Measurements from ENCODE around the gene EMID1.

DNA sequence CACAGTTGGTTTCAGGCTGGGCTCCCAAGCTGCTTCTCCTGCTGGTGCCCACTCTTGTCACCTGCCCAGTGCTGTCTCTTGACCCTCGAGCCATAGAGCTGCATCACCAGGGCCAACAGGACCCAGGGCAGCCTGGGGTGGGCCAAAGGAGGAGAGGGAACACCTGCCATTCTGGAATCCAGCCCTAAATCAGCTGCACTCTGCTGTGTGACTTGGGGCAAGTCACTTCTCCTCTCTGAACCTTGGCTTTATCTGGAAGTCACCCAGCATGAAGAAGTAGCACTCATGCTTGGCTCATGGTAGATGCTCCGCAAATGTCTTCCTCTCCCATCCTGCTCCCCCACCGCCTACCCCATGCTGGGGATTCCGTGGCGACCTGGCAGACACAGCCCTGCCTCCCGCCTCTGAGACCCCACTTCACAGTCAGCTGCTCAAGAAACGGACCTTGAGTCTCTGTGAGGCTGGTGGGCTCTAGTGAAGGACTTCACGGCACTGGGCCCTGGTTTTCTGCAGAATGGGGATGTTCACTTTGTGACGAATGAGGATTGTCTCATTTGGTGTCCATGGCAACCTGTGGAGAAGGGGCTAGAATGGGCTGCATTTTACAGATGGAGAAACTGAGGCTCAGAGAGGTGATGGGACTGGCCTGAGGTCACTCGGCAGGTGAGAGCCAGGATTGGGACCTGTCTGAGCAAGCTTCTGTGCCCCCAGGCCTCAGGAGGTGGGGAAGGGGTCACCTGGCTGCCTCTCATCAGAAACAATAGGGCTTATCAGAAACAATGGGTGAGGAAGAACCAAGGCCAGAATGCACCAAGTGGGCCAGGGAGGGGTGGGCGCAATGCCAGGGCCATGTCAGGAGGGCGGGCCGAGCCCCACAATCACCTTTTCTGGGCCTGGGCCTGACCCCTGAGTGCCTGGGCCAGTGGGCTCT is 12.4 kb downstream of the EMID1 start:
- no peak for TF ChIP-seq POLR2A (IDR thresholded peaks at IDR 0.05; ENCODE audit: low read length)
- TF ChIP-seq GATA1 (IDR thresholded peaks at IDR 0.05; ENCODE audit: low read depth, low read length), result no peak

All from erythroblast (primary cell).